ENCODE results near the gene ZBTB24. TPM values are rescaled to one million over a fixed set of nuclear protein-coding genes. Genes with fewer than 3 reads are reported as not detected.

ZBTB24 gene
- total RNA-seq, 3 donors from 2014 or later (not counting 1 experiment from before 2014, with no cell fraction given) = 6.7 to 10.6 (median 8.6) TPM

- Histone ChIP-seq H3K36me3 (ENCODE audit: control insufficient read depth, insufficient read depth, low read length) (no peaks in the 10 kb centered on the region), H3K27ac (ENCODE audit: low read length) (no peak overlapping the region), H3K4me1 (ENCODE audit: control insufficient read depth, insufficient read depth, low read length) (no peaks in the 10 kb centered on the region), H3K9me3 (ENCODE audit: control insufficient read depth, insufficient read depth, low read length) (no peaks in the 10 kb centered on the region), H3K27me3 (ENCODE audit: control insufficient read depth, insufficient read depth, low read length) (no peaks in the 10 kb centered on the region), H3K4me3 (ENCODE audit: low read length) (no peak overlapping the region)
- no peak for ATAC-seq
- no peak for TF ChIP-seq CTCF (IDR thresholded peaks at IDR 0.05)
- Mint-ChIP-seq H3K27me3 (ENCODE audit: low read depth in 2 of 2) (no peaks in the 10 kb centered on the region), H3K4me3 (no peak overlapping the region), H3K36me3 (no peaks in the 10 kb centered on the region), H3K9me3 (no peaks in the 10 kb centered on the region), H3K27ac (no peak overlapping the region), H3K4me1 (peaks cover 8 to 9% of the 10 kb centered on the region in 2 donors)
- WGBS (ENCODE audit: insufficient coverage) = 82% methylated on average over 1 of the region's 1 CpG
- intact Hi-C loops (cut with micrococcal nuclease) = no loop called here
- no peak for DNase-seq
Observed at GRCh38 chr6:109510358-109510757, 27.3 kb upstream of the ZBTB24 start.

GRCh38 chr6:109508166-109508860 is 25.3 kb upstream of the ZBTB24 start:
- no peak overlapping the region for H3K27ac ChIP-seq (ENCODE audit: low read length)
- 83% methylated on average over 4 of the region's 4 CpGs for WGBS (ENCODE audit: insufficient coverage)
- no peaks in the 10 kb centered on the region for H3K4me1 Mint-ChIP-seq
- no peaks in the 10 kb centered on the region for H3K4me1 ChIP-seq (ENCODE audit: control insufficient read depth, insufficient read depth, low read length)
- DNase-seq (no peak), ATAC-seq (no peak)
- no peak overlapping the region for H3K4me3 ChIP-seq (ENCODE audit: low read length)
- H3K27ac Mint-ChIP-seq = no peak overlapping the region
- H3K9me3 ChIP-seq (ENCODE audit: control insufficient read depth, insufficient read depth, low read length) = no peaks in the 10 kb centered on the region
- no peaks in the 10 kb centered on the region for H3K36me3 Mint-ChIP-seq
- no peaks in the 10 kb centered on the region for H3K36me3 ChIP-seq (ENCODE audit: control insufficient read depth, insufficient read depth, low read length)
- intact Hi-C loops (cut with micrococcal nuclease) = no loop called here
- no peak for TF ChIP-seq CTCF (IDR thresholded peaks at IDR 0.05)
- H3K27me3 Mint-ChIP-seq (ENCODE audit: low read depth in 2 of 2) = no peaks in the 10 kb centered on the region
- H3K4me3 Mint-ChIP-seq = no peak overlapping the region
- no peaks in the 10 kb centered on the region for H3K9me3 Mint-ChIP-seq
- H3K27me3 ChIP-seq (ENCODE audit: control insufficient read depth, insufficient read depth, low read length) = no peaks in the 10 kb centered on the region

GRCh38 chr6:109507490-109508072 is 24.6 kb upstream of the ZBTB24 start:
- no peak for ATAC-seq
- 71% methylated on average over 4 of the region's 4 CpGs for WGBS (ENCODE audit: insufficient coverage)

More at GRCh38 chr6:109507490-109508072, 24.6 kb upstream of the ZBTB24 start:
- Histone ChIP-seq H3K36me3 (ENCODE audit: control insufficient read depth, insufficient read depth, low read length) (no peaks in the 10 kb centered on the region), H3K27ac (ENCODE audit: low read length) (no peak overlapping the region), H3K4me1 (ENCODE audit: control insufficient read depth, insufficient read depth, low read length) (no peaks in the 10 kb centered on the region), H3K9me3 (ENCODE audit: control insufficient read depth, insufficient read depth, low read length) (no peaks in the 10 kb centered on the region), H3K4me3 (ENCODE audit: low read length) (no peak overlapping the region), H3K27me3 (ENCODE audit: control insufficient read depth, insufficient read depth, low read length) (no peaks in the 10 kb centered on the region)
- Mint-ChIP-seq H3K4me1 (no peaks in the 10 kb centered on the region), H3K9me3 (no peaks in the 10 kb centered on the region), H3K27ac (no peak overlapping the region), H3K36me3 (no peaks in the 10 kb centered on the region), H3K27me3 (ENCODE audit: low read depth in 2 of 2) (no peaks in the 10 kb centered on the region), H3K4me3 (no peak overlapping the region)
- TF ChIP-seq CTCF (IDR thresholded peaks at IDR 0.05) = no peak
- intact Hi-C loops (cut with micrococcal nuclease) = no loop called here
- no peak for DNase-seq

Data from natural killer cell (primary cell).